PC-9 (cell line): Measurements from ENCODE around the gene OCA2.

Source experiments
- CTCF ChIP-seq: fragments of 200-600 bp; sonication (generic); conservative IDR thresholded peaks from 2 replicates; pipeline ENCODE4 v1.6.1; 2017; ENCODE audit warnings: mixed run types, antibody characterized with exemption, mild to moderate bottlenecking, moderate library complexity
- EZH2 ChIP-seq: fragments of 200-600 bp; sonication (generic); IDR thresholded peaks from 2 replicates; pipeline ENCODE4 v1.8.0; 2017; ENCODE audit warnings: antibody characterized with exemption, low read depth

- TF ChIP-seq CTCF (no peak), EZH2 (no peak)
Observed at GRCh38 chr15:28023422-28023821, 75.7 kb downstream of the OCA2 start.
